Measurements from ENCODE around the gene PACRG. TPM values are rescaled to one million over a fixed set of nuclear protein-coding genes. Genes with fewer than 3 reads are reported as not detected.

PACRG gene
- total and polyA plus RNA-seq, 2 of the 8 experiments (the other 6 are each of a cell fraction or from before 2014, with no cell fraction given), result 0.44 to 0.54 TPM

GRCh38 chr6:163344411-163344810 is 616.6 kb downstream of the PACRG start:
- ChIA-PET CTCF (ENCODE audit: partially characterized antibody) (no interaction called here), POLR2A (ENCODE audit: partially characterized antibody) (no interaction called here)
- Histone ChIP-seq H3K9ac (replicated peaks in 1 of 4; ENCODE audit: extremely low read depth in 1 of 4, low read depth in 3 of 4, low read length in 3 of 4) (no peak overlapping the region), H3K56ac (replicated peaks; ENCODE audit: insufficient read length, low read depth, low read length) (no peak overlapping the region), H4K91ac (replicated peaks; ENCODE audit: insufficient read length, low read length) (no peak overlapping the region), H2AFZ (ENCODE audit: low read length) (no peak overlapping the region), H3K79me2 (ENCODE audit: control insufficient read depth in 1 of 2, insufficient read depth in 2 of 2, low read length in 2 of 2) (no peaks in the 10 kb centered on the region), H3K4me2 (ENCODE audit: insufficient read depth in 1 of 2, low read depth in 2 of 2, low read length in 2 of 2) (no peak overlapping the region), H3K27me3 (replicated peaks in 1 of 4; ENCODE audit: control insufficient read depth in 3 of 4, extremely low read depth in 1 of 4, insufficient read depth in 3 of 4, low read length in 3 of 4) (no peaks in the 10 kb centered on the region), H3K79me1 (ENCODE audit: low read depth, low read length) (no peaks in the 10 kb centered on the region), H4K5ac (ENCODE audit: insufficient read length, low read depth, low read length) (no peak overlapping the region), H3K36me3 (ENCODE audit: control insufficient read depth in 2 of 4, insufficient read depth in 4 of 4, low read length in 3 of 4) (no peaks in the 10 kb centered on the region), H3K4me3 (ENCODE audit: extremely low read depth in 1 of 4, insufficient read depth in 2 of 4, low read depth in 3 of 4, low read length in 4 of 4) (no peak overlapping the region), H3K4ac (replicated peaks; ENCODE audit: insufficient read length, low read depth, low read length) (no peak overlapping the region), H3K4me1 (replicated peaks in 1 of 4; ENCODE audit: control insufficient read depth in 3 of 4, insufficient read depth in 4 of 4, low read length in 3 of 4) (peaks cover 0 to 6% (median 0%) of the 10 kb centered on the region in 4 experiments; a peak in 3 of 7 replicates), H4K20me1 (replicated peaks in 1 of 2; ENCODE audit: control insufficient read depth in 1 of 2, insufficient read depth in 2 of 2, low read length in 2 of 2) (no peaks in the 10 kb centered on the region), H2BK20ac (ENCODE audit: low read length) (no peak overlapping the region), H3K9me3 (ENCODE audit: insufficient read depth in 2 of 2, low read depth in 1 of 2, low read length in 1 of 2) (no peaks in the 10 kb centered on the region), H2BK5ac (ENCODE audit: low read depth, low read length) (no peak overlapping the region), H3K27ac (ENCODE audit: low read depth, low read length) (no peak overlapping the region), H4K8ac (ENCODE audit: extremely low read depth, insufficient read depth, low read length) (no peak overlapping the region), H3K23me2 (ENCODE audit: low read depth, low read length) (no peaks in the 10 kb centered on the region), H3K18ac (ENCODE audit: extremely low read depth, low read length) (no peak overlapping the region), H2AK5ac (ENCODE audit: low read depth, low read length) (no peak overlapping the region), H2BK120ac (replicated peaks; ENCODE audit: low read depth, low read length) (no peak overlapping the region), H2BK15ac (ENCODE audit: low read length) (no peak overlapping the region), H3K23ac (ENCODE audit: insufficient read length) (no peak overlapping the region), H3K14ac (ENCODE audit: insufficient read length) (no peak overlapping the region), H2BK12ac (ENCODE audit: low read depth, low read length) (no peak overlapping the region)
- FAIRE-seq, result no peak
- 90% methylated on average over 6 of the region's 8 CpGs; no CpG with 5 or more reads in 1 of the 2 experiments for WGBS, 2 experiments (ENCODE audit: extremely low coverage in 1 of 2, insufficient coverage in 1 of 2, insufficient read length in 1 of 2, insufficient replicate concordance in 2 of 2, low coverage in 1 of 2, low lambda C conversion rate in 2 of 2, missing lambda C conversion rate in 1 of 2)
- TF ChIP-seq RAD21 (IDR thresholded peaks at IDR 0.05 in 1 of 2, conservative IDR thresholded peaks at IDR 0.05 in 1 of 2; ENCODE audit: low read depth in 2 of 2, low read length in 2 of 2) (no peak), SUZ12 (IDR thresholded peaks at IDR 0.05; ENCODE audit: low read length) (no peak), MAFK (IDR thresholded peaks at IDR 0.05; ENCODE audit: low read depth, low read length) (no peak), NANOG (IDR thresholded peaks at IDR 0.05; ENCODE audit: insufficient read depth, low read depth, low read length, poor library complexity, severe bottlenecking) (no peak), ZNF274 (IDR thresholded peaks at IDR 0.05; ENCODE audit: borderline replicate concordance, extremely low read depth, low read length) (no peak), E2F6 (IDR thresholded peaks at IDR 0.05) (no peak), JUN (IDR thresholded peaks at IDR 0.05; ENCODE audit: low read depth, low read length) (no peak), EZH2 (IDR thresholded peaks at IDR 0.05; ENCODE audit: low read depth, low read length, severe bottlenecking) (no peak), CHD1 (IDR thresholded peaks at IDR 0.05; ENCODE audit: low read depth, low read length) (no peak), CBX8 (IDR thresholded peaks at IDR 0.05; ENCODE audit: borderline replicate concordance, low read depth, low read length) (no peak), SIX5 (IDR thresholded peaks at IDR 0.05; ENCODE audit: low read depth, low read length) (no peak), GABPA (IDR thresholded peaks at IDR 0.05; ENCODE audit: borderline replicate concordance, insufficient read depth, low read length) (no peak), NRF1 (IDR thresholded peaks at IDR 0.05; ENCODE audit: low read depth, low read length) (no peak), GTF2F1 (IDR thresholded peaks at IDR 0.05; ENCODE audit: borderline replicate concordance, low read depth, low read length) (no peak)
- DNase-seq (ENCODE audit: low read depth in 1 of 2, low spot score in 2 of 2), result no peak
